Measurements from ENCODE around the gene TSC22D4. TPM values are rescaled to one million over a fixed set of nuclear protein-coding genes. Genes with fewer than 3 reads are reported as not detected.

The TSC22D4 gene
- total and polyA plus RNA-seq, 2 donors (not counting 3 experiments of a cell fraction or from before 2014, with no cell fraction given), result 40.1 to 84.4 TPM

GRCh38 chr7:100419660-100420226, 59.3 kb downstream of the TSC22D4 start:
- H3K9me3 ChIP-seq (replicated peaks; ENCODE audit: control insufficient read depth, insufficient read depth, low read length), result no peaks in the 10 kb centered on the region
- H3K4me3 ChIP-seq (replicated peaks in 1 of 3; ENCODE audit: insufficient read depth in 1 of 3, low read depth in 1 of 3, low read length in 3 of 3), result no peak overlapping the region
- no peaks in the 10 kb centered on the region for H3K36me3 ChIP-seq (ENCODE audit: control insufficient read depth in 2 of 2, extremely low read depth in 1 of 2, insufficient read depth in 2 of 2, low read length in 2 of 2)
- dilution Hi-C loops (cut with MboI; ENCODE audit: extremely low pct_ligation_motif_present, low sequenced_read_pairs) (no loop called here), intact Hi-C loops (cut with micrococcal nuclease) (no loop called here)
- POLR2A ChIA-PET, result interaction anchor here (0.9 kb wide), 1 partner anchor 9 kb away, joined by 5 read pairs; the partner anchor contains the start of gene ZCWPW1
- no TSS peak for BruUV-seq (replicated peaks)
- H3K27ac ChIP-seq (ENCODE audit: insufficient read depth, low read depth, low read length), result no peak overlapping the region
- no peak for DNase-seq (ENCODE audit: low read depth, low spot score)
- no peak overlapping the region for H2AFZ ChIP-seq (ENCODE audit: low read depth, low read length)
- no peaks in the 10 kb centered on the region for H4K20me1 ChIP-seq (replicated peaks; ENCODE audit: control insufficient read depth, extremely low read depth, insufficient read depth, low read length)
- H3K4me2 ChIP-seq (ENCODE audit: insufficient read depth, low read length), result no peak overlapping the region
- no peak for TF ChIP-seq CTCF (IDR thresholded peaks at IDR 0.05; ENCODE audit: extremely low read depth in 1 of 2, insufficient read depth in 1 of 2, low read depth in 1 of 2, low read length in 2 of 2)
- FAIRE-seq, result no peak
- H3K9ac ChIP-seq (replicated peaks; ENCODE audit: extremely low read depth, insufficient read depth, low read length), result no peak overlapping the region
- no peaks in the 10 kb centered on the region for H3K4me1 ChIP-seq (ENCODE audit: control insufficient read depth, extremely low read depth, insufficient read depth, low read length)
- CTCF ChIA-PET, result interaction anchor here (4.1 kb wide), 1 partner anchor 12 kb away, joined by 19 read pairs; no protein-coding TSS in a partner anchor
- H3K79me2 ChIP-seq (ENCODE audit: control insufficient read depth, insufficient read depth, low read length), result no peaks in the 10 kb centered on the region
- H3K27me3 ChIP-seq (ENCODE audit: control insufficient read depth in 2 of 2, insufficient read depth in 2 of 2, low read length in 2 of 2), result peaks cover 3 to 5% of the 10 kb centered on the region in 2 experiments
- no peaks in the 10 kb centered on the region for H3K9me1 ChIP-seq (replicated peaks; ENCODE audit: control insufficient read depth, extremely low read depth, insufficient read depth, low read length)

- Histone ChIP-seq H4K20me1 (replicated peaks; ENCODE audit: control insufficient read depth, extremely low read depth, insufficient read depth, low read length) (no peaks in the 10 kb centered on the region), H3K4me3 (replicated peaks in 1 of 3; ENCODE audit: insufficient read depth in 1 of 3, low read depth in 1 of 3, low read length in 3 of 3) (no peak overlapping the region), H3K9me1 (replicated peaks; ENCODE audit: control insufficient read depth, extremely low read depth, insufficient read depth, low read length) (no peaks in the 10 kb centered on the region), H3K9me3 (replicated peaks; ENCODE audit: control insufficient read depth, insufficient read depth, low read length) (no peaks in the 10 kb centered on the region), H3K4me1 (ENCODE audit: control insufficient read depth, extremely low read depth, insufficient read depth, low read length) (no peaks in the 10 kb centered on the region), H3K79me2 (ENCODE audit: control insufficient read depth, insufficient read depth, low read length) (no peaks in the 10 kb centered on the region), H3K4me2 (ENCODE audit: insufficient read depth, low read length) (no peak overlapping the region), H3K27ac (ENCODE audit: insufficient read depth, low read depth, low read length) (no peak overlapping the region), H3K27me3 (ENCODE audit: control insufficient read depth in 2 of 2, insufficient read depth in 2 of 2, low read length in 2 of 2) (peaks cover 3 to 5% of the 10 kb centered on the region in 2 experiments), H3K36me3 (ENCODE audit: control insufficient read depth in 2 of 2, extremely low read depth in 1 of 2, insufficient read depth in 2 of 2, low read length in 2 of 2) (no peaks in the 10 kb centered on the region), H2AFZ (ENCODE audit: low read depth, low read length) (no peak overlapping the region), H3K9ac (replicated peaks; ENCODE audit: extremely low read depth, insufficient read depth, low read length) (no peak overlapping the region)
- no TSS peak for BruUV-seq (replicated peaks)
- DNase-seq (ENCODE audit: low read depth, low spot score) (no peak), FAIRE-seq (no peak)
- TF ChIP-seq POLR2AphosphoS5 (IDR thresholded peaks at IDR 0.05; ENCODE audit: insufficient read depth, low read depth, low read length), result no peak
- no peak for TF ChIP-seq MAX (IDR thresholded peaks at IDR 0.05; ENCODE audit: insufficient read depth, insufficient read length)
- no peak for TF ChIP-seq GATA2 (IDR thresholded peaks at IDR 0.05; ENCODE audit: insufficient read depth, insufficient read length, low read depth, low read length)
- TF ChIP-seq POLR2A (IDR thresholded peaks at IDR 0.05; ENCODE audit: low read depth, low read length), result no peak
- TF ChIP-seq JUN (IDR thresholded peaks at IDR 0.05; ENCODE audit: borderline replicate concordance, insufficient read depth, insufficient read length, low read depth), result no peak
- no peak for TF ChIP-seq CTCF (IDR thresholded peaks at IDR 0.05; ENCODE audit: extremely low read depth in 1 of 2, insufficient read depth in 1 of 2, low read depth in 1 of 2, low read length in 2 of 2)
- no peak for TF ChIP-seq MYC (IDR thresholded peaks at IDR 0.05; ENCODE audit: low read depth, low read length)
- TF ChIP-seq FOS (IDR thresholded peaks at IDR 0.05; ENCODE audit: borderline replicate concordance, insufficient read depth, low read length), result no peak
- TF ChIP-seq EZH2 (IDR thresholded peaks at IDR 0.05; ENCODE audit: borderline replicate concordance, low read depth, low read length, severe bottlenecking), result no peak
- POLR2A ChIA-PET, result no interaction called here
- CTCF ChIA-PET, result interaction anchor here (1.3 to 4.1 kb wide), 2 partner anchors 11 to 25 kb away, joined by 3 to 19 read pairs; no protein-coding TSS in a partner anchor
- dilution Hi-C loops (cut with MboI; ENCODE audit: extremely low pct_ligation_motif_present, low sequenced_read_pairs), result no loop called here
- intact Hi-C loops (cut with micrococcal nuclease), result no loop called here
Measured at GRCh38 chr7:100418930-100419659, 59.9 kb downstream of the TSC22D4 start.
